Activated CD4-positive, alpha-beta T cell treated with anti-CD3 and anti-CD28 coated beads, Interleukin-2, amount 50 U/mL, for 16 hours (primary cell): ENCODE data around the gene ATP9B.
"Not testable (repeated sequence)": the region's sequence is repeated elsewhere in the genome, so short reads cannot be mapped to it uniquely, and the experiment has no call there.

Source experiments
- DNase-seq: peaks from one replicate; pipeline ENCODE4 v3.0.0-alpha.2; 2020

Gene ATP9B

DNA sequence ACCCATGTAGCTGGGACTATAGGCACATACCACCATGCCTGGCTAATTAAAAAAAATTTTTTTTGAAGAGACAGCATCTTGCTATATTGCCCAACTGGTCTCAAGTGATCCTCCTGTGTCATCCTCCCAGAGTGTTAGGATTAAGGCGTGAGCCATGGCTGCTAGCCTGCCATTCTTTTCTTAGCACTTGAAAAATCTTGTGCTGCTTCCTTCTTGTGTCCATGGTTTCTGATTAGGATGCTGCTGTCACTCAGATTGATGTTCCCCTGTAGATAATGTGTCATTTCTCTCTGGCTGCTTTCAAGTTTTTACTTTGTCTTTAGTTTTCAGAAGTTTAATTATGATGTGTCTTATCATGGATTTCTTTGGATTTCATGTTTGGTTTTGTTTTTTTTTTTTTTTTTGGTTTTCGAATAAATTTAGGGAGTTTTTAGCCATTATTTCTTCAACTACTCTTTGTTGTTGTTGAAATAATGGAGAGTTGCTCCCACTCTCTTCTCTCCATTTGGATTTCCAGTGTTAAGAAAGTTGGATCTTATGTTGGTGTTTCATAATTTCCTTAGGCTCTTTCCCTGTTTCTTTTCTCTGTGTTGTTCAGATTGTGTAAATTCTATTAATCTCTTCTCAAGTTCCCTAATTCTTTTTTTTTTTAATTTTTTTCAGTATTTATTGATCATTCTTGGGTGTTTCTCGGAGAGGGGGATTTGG, 2.5 kb downstream of the ATP9B start:
- no peak for DNase-seq

DNA sequence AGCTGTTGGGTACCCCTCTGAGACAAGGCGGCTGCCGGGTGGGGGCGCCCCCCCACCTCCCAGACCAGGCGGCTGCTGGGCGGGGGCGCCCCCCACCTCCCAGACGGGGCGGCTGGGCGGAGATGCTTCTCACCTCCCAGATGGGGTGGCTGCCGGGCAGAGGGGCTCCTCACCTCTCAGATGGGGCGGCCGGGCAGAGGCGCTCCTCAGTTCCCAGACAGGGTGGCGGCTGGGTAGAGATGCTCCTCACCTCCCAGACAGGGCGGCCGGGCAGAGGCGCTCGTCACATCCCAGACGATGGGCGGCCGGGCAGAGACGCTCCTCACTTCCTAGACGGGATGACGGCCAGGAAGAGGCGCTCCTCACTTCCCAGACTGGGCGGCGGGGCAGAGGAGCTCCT, 3.5 kb downstream of the ATP9B start:
- DNase-seq: not testable (repeated sequence)

DNA sequence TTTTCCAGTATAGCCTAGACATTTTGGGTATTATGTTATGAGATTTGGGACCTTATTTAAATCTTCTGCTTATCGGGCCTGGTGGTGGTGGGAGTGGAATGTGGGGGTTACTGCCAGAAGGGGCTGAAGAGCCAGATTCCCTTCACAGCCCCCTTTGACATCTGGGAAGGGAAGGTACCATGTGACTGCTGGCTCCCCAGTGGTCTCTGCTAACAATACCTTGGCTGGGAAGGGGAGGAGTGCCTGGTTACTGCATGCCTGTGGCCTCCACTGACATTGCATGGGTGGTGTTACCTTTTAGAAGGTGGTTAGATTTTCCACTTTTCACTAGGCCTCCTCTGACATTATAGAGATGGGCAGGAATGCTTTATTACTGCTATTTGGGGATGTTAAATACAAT, 8.0 kb downstream of the ATP9B start:
- no peak for DNase-seq

DNA sequence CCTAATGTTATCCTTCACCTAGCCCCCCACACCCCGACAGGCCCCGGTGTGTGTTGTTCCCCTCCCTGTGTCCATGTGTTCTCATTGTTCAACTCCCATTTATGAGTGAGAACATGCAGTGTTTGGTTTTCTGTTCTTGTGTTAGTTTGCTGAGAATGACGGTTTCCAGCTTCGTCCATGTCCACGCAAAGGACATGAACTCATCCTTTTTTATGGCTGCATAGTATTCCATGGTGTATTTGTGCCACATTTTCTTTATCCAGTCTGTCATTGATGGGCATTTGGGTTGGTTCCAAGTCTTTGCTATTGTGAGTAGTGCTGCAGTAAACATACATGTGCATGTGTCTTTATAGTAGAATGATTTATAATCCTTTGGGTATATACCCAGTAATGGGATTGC, 9.6 kb downstream of the ATP9B start:
- not testable (repeated sequence) for DNase-seq

DNA sequence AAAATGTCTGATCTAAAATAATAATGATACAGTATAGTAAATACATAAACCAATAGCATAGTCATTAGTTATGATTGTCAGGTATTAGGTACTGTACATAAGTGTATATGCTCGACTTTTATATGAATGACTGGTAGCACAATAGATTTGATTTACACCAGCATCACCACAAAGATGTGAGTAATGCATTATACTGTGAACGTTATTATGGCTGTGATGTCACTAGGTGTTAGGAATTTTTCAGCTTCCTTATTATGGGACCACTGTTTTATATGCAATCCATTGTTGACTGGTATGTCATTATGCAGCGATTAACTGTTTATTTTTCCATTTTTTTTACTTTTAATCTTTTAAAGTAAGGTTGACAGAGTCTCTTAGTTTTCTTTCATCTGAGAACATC, 23.7 kb downstream of the ATP9B start:
- DNase-seq: no peak

DNA sequence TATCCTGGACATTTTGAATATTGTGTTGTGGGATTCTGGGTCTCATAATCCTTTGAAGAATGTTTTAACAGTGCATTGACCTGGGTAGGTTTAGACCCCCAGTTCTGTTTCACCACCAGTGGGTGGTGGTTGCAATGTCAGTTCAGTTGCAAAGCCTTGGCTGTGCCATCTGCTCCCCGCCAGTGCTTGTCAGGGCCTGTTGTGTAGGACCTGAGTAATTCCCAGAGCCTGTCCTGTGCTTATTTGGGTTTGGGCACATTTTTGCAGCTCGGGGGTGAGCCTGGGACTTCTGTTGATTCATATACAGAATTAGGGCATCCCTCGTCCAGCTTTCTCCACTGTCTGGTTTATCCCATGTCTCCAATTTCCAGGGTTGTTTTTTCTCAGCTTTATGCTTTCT, 24.8 kb downstream of the ATP9B start:
- DNase-seq: no peak

DNA sequence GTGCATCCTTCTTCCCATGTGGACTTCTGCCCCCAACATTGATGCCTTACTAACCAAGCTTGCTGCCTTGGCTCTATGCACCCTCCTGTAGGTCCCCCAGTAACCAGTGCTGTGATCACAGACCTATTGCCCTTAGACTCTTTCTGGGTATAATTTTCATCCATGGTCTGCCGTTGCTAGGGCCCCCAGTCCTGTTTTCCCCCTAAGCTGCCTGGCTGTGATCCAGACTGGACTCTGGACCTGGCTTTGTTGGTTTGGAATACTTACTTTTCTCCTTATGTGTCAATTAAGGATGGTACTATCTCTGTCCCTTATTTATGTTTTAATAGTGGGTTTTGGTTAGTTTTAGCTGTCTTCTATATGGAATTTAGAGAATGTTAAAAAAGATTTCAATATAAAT, 26.0 kb downstream of the ATP9B start:
- DNase-seq: no peak

DNA sequence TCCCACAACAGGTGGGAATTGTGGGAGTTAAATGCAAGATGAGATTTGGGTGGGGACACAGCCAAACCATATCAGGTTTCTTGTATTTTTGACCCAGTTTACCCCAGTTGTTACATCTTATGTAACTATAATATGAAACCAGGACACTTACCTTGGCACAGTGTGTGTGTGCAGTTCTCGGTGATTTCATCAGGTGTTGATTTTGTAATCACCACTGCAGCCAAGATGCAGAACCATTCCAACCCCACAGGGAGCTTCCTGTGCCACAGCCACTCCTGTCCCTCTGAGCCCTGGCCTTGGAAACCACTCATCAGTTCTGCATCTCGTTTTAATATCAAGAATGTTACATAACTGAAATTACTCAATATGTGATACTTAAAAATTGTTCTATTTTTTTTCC, 31.8 kb downstream of the ATP9B start:
- no peak for DNase-seq

DNA sequence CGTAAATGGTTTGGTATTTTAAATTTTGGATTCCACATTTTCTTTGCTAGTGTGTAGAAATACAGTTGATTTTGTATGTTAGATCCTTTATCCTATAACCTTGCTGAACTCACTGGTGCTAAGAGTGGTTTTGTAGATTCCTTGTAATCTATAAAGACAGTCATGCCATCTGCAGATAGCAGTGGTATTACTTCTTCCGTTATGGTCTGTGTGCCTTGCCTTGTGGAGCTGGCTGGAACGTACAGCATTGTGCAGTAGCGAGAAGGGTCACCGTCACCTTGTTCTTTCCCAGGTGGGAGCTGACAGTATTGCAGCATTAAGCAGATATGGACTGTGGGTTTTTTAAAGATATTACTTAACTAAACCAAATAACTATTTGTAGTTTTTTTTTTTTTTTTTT, 33.7 kb downstream of the ATP9B start:
- no peak for DNase-seq

DNA sequence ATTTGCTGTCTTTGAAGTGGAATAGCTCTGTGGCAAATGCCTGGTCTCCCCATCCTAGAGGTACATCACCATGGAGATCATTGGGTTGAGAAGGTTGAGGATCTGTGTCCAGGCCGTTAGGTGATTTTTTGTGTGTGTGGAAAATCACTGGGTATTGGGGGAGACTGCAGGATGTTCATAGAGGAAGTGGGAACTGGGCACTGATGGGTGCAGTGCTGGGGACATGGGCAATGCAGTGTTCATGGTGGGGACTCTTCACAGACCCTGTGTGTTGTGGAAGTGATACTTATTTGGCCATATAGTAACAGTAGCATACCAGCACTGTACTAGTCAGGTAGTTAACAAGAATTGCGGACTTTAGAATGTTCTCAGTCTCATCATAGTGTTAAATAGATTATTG, 34.9 kb downstream of the ATP9B start:
- no peak for DNase-seq

DNA sequence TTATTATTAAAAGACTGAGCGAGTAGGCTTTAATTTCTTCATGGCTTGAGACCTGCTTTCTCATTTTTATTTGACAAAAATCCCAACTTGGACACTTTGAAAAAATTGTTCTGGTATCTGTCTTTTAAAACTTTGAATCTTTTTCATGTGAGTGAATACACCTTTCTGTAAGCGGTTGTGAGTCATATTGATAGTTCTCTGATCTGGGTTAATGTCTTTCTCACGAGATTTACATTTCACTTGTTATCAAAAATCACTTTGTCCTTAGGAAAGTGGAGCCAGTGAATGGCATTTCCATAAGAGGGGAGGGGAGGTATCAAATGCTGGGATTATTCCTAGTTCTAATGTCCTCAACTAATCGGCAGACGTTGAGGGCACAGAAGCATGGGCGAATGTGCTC, 36.3 kb downstream of the ATP9B start:
- DNase-seq: peak; percentile 20

DNA sequence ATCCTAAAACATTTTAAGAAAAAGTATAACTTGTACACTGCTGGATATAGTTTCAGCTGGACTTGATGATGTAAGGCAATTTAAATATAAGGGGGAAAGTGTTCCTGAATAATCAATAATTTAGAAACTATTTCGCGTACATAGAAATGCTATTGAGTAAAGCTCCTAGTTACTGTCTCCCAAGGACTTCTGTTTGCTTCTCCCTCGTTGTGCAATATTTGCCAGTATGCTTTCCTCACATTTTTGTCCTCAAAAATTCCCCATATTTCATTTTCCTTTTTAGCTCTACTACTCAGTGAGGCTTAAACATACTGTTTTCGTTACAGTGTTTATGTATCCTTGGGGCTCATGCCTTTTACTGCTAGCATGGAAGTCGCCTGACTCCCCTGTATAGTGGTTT, 36.9 kb downstream of the ATP9B start:
- no peak for DNase-seq

DNA sequence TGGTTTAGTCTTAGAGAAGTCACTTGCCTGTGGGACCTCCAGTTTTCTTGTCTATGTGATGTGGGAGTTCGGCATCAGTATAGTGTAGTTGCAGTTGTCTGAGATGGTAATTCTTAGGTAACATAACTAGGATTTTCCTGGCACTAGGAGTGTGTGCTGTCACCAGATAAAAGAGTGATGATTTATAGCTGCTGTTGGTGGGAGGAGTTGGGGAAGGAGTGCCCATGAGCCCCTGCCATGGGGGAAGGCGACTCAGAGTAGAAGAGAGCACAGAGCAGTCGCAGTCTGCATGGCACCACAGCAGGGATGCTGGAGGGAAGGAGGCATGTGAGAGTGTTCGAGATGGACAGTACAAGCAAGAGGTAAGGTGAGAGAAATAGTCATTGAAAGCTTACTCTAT, 38.7 kb downstream of the ATP9B start:
- no peak for DNase-seq

DNA sequence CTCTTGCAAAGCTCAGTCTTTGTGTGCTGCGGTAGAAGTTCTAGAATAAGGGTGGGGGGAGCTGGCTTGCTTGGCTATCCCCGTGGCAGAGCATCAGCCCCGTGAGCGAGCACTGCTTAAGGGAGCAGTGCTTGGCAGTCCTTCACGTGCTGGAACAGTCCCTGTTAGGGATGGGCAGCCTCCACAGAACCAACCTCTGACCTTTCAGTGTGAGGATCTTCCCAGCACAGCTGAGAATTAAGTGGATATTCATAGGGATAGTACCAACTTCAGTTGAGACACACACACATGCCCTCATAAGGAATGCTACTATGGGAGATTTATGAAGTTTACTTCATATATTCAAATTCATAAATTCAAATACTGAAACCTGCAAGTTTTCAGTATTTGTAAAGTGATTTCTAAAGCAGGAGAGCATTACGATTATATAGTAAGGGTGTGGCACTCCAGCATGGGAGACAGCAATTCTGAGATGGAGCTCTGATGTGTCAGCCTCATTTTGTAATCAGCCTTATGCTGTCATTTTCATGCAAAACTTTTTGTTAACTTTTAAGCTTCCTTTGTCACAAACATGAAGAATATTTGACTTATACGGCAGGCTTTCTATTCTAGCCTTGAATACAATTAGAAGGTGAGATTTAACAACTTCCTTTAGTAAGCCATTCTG, 39.5 kb downstream of the ATP9B start:
- DNase-seq: no peak

DNA sequence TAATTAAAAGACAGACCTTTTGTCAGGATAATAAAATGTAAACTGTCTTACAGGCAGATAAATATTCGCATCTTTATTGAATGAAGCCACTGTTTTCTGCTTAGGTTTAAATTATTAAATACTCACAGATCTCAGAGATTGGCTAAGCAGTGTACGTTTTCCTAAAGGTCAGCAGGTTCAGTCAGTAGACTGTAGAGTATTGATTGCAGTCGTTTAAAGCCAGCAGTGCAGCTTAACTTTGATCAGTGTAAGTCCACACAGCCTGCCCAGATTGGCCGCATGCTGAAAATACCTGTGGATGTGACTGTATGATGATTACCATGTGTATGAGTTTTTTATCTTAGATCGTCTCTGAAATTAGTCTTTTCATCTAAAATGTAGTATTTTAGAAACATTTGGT, 42.3 kb downstream of the ATP9B start:
- no peak for DNase-seq

DNA sequence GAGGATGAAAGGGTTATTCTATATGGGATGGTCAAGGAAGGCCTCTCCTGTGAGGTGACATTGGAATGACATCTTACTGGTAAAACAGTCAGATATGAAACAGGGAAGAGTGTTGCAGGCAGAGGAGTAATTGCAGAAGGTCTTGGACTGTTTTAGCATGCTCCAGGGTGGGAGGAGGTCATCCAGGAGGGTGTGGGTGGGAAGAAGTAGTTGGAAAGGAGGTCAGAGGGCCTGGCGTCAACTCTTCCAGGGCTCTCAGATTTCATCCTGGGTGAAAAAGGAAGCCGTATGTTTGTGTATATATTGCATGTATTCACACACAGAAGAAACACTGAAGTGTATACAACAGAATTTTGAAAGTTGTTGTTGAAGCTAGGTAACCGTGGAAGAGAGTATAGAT, 48.2 kb downstream of the ATP9B start:
- no peak for DNase-seq

DNA sequence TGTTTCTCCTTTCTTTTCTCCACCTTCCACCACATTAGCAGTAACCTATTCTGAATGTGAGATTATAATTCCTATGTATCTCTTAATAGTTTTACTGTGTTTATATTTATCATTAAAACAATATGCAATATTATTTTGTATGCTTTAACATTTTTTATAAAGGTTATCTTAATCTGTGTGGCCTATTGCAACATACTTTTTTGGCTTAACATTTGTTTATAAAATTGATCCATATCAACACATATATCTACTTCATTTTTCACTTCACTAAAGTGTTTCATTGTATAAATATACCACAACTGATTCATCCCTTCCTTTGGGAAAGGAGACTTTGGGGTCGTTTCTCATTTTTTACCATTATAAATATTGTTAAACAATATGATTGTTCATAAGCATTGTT, 48.6 kb downstream of the ATP9B start:
- no peak for DNase-seq

DNA sequence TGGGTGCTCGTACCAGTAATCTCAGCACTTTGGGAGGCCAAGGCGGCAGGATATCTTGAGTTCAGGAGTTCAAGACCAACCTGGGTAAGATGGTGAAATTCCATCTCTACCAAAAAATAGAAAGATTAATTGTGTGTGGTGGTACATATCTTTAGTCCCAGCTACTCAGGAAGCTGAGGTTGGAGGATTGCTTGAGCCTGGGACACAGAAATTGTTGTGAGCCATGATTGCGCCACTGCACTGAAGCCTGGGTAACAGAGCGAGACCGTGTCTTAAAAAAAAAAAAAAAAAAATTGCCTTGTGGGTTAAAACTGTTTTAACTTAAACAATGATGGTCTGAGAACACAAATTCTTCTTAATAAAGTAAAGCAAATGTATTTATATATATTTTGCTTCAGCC, 49.6 kb downstream of the ATP9B start:
- DNase-seq: no peak

DNA sequence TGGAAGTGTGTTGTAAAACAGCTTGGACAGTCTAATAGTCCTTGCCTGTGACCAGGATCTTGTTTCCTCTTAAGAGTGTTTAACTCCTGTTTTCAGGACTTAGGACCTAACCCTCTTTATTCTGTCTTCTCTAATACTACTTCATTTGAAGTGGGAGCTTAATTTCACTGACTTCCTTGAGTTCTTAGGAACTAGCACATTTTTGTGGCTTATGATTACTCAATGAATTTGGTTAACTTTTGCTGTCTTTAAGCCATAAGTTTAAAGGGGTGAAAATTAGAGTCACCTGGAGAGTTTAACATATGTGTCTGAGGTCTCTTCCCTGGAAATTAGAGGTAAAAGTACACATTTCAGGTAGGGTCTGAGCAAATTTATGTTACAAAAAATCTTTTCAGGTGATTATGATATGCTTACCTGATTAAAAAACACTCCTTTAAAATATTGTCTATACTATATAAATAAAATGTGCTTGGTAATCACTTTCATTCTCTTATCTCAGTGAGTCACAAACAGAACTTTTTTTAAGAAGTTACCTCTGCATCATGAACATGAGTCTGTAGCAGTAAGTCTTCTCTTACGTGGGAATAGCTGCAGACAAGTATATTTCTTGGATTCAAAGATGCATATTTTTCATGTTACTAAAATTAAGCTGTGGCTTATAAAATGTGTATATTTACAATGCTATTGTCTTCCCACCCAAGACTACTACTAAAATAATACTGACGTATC, 52.7 kb downstream of the ATP9B start:
- DNase-seq: no peak

DNA sequence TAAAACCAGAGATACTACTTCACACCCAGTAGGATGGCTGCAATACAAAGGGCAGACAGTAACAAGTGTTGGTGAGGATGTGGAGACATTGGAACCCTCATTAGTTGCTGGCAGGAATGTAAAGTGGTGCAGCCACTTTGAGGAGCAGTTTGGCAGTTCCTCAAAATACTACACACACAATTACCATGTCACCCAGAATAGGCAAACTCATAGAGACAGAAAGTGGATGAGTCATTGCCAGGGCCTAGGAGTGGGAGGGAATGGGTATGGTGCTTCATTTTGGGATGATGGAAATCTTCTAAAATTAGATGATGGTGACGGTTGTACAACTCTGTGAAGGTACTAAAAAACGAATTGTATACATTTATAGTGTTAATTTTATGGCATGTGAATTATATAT, 54.8 kb downstream of the ATP9B start:
- no peak for DNase-seq

DNA sequence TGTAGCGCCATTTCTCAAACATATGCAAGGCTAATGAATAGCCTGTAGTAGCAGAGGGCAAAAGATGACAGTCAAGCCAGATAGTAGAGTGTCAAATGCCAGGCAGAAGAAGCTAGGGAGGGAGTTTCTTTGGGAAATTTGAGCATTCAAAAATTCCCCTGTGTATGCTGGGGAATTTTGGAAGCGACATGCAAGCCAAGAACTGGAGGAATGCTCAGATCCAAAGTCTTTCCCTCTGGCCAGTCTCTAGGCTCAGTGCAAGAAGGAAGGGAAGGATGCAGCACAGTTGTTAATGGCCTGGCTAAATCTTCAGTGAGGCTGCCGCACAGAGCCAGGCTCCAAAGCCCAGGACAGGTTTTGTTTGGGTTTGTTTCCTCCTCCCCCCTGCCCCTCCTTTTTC, 59.9 kb downstream of the ATP9B start:
- DNase-seq: no peak

DNA sequence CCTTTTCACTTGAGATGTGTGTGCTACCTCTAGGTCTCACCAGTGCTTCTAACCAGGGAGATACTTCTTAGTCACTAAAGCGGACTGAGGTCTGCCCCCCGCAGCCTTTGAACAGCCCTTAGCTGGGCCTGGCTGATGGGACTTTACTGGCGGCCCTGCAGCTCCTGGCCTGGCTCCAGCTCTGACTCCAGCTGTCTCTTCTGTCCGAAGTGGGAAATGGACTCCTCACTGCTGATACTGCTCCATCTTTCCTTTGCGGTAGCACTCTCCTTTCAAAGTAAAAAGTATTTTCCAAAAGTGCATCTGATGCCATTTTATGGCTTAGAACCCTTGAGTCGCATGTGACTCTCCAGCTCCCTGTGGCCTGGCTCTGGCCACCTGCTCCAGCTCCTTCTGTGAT, 64.5 kb downstream of the ATP9B start:
- no peak for DNase-seq

DNA sequence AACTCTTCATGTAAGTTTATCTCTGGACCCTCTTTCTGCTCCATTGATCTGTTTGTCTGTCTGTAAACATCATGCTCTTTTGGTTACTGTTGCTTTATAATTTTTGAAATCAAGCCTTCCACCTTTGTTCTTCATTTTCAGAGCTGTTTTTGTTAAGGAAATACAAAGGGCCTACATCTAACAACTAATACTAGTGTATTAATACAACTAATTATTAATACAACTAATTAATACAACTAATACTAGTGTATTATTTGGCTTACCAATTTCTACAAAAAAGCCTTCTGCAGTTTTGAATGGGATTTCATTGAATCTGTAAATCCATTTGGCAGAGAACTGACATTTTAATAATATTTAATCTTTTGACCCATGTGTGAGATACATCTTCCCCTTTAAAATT, 66.7 kb downstream of the ATP9B start:
- no peak for DNase-seq

DNA sequence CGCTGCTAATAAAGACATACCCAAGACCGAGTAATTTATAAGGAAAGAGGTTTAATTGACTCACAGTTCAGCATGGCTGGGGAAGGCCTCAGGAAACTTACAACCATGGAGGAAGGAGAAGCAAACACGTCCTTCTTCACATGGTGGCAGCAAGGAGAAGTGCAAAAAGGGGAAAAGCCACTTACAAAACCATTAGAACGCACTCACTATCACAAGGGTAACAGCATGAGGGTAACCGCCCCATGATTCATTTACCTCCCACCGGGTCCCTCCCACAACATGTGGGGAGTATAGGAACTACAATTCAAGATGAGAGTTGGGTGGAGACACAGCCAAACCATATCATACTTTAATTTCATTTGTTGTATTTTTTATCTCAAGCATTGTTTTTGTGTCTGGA, 67.5 kb downstream of the ATP9B start:
- DNase-seq: no peak
